IgD-negative memory B cell (primary cell): ENCODE measurements around the gene RIOK1. TPM values are rescaled to one million over a fixed set of nuclear protein-coding genes. Genes with fewer than 3 reads are reported as not detected.

ENCODE experiments used
- H3K27ac Mint-ChIP-seq, 3 donors: one replicate each; pipeline ENCODE4 v1.8.0; 2020 to 2022; ENCODE audit warnings: mild to moderate bottlenecking in 3 of 3, mixed read lengths in 3 of 3, moderate library complexity in 1 of 3
- H3K27me3 Mint-ChIP-seq: one replicate; pipeline ENCODE4 v1.8.0; 2021; ENCODE audit warnings: mixed read lengths
- H3K36me3 Mint-ChIP-seq: one replicate; pipeline ENCODE4 v1.8.0; 2020; ENCODE audit warnings: mild to moderate bottlenecking, mixed read lengths
- H3K4me1 Mint-ChIP-seq, 3 donors: one replicate each; pipeline ENCODE4 v1.8.0; 2020 to 2022; ENCODE audit warnings: mixed read lengths in 3 of 3, mild to moderate bottlenecking in 1 of 3
- H3K4me3 Mint-ChIP-seq, 4 donors: one replicate each; pipeline ENCODE4 v1.8.0; 2020 to 2022; ENCODE audit warnings: mild to moderate bottlenecking in 4 of 4, mixed read lengths in 4 of 4, moderate library complexity in 3 of 4
- H3K9me3 Mint-ChIP-seq, 3 donors: one replicate each; pipeline ENCODE4 v1.8.0; 2020 to 2021; ENCODE audit warnings: mixed read lengths in 3 of 3, mild to moderate bottlenecking in 1 of 3
- polyA plus RNA-seq: library from polyadenylated mRNA; unstranded; fragments of 300-500 nt; fragmentation: Illumina TruSeq; gene quantifications from one replicate; pipeline ENCODE4 v1.2.3, GENCODE V29; 2021

The RIOK1 gene
- polyA plus RNA-seq, 1 donor from 2014 or later, result 17.7 TPM

GRCh38 chr6:7421066-7421465 is 31.5 kb downstream of the RIOK1 start:
- Mint-ChIP-seq H3K27me3 (no peaks in the 10 kb centered on the region), H3K4me1 (no peaks in the 10 kb centered on the region), H3K9me3 (no peaks in the 10 kb centered on the region), H3K27ac (no peak overlapping the region), H3K4me3 (no peak overlapping the region), H3K36me3 (peaks cover 8% of the 10 kb centered on the region)

DNA sequence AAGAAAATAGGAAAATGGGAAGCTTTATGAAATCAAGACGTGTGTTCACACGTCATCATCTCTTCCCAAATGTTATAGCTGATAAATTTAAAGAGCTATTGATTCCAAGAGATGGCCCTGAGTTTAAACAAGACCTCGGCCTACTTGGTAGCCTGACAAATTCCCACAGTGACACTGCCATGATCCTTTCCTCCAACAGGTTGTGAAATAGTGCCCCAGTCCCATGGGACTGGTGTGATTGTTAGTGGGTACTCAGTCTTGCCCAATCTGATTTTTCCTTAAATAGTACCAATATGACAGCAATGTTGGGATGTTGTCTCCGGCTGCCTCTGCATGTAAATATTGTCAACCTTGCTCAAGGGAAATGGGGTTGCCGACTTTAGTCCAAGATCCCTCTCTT is 34.5 kb downstream of the RIOK1 start:
- H3K9me3 Mint-ChIP-seq, result no peaks in the 10 kb centered on the region
- H3K4me3 Mint-ChIP-seq, result no peak overlapping the region
- peaks cover 2% of the 10 kb centered on the region for H3K36me3 Mint-ChIP-seq
- H3K27me3 Mint-ChIP-seq, result no peaks in the 10 kb centered on the region
- no peak overlapping the region for H3K27ac Mint-ChIP-seq
- H3K4me1 Mint-ChIP-seq, result no peaks in the 10 kb centered on the region

GRCh38 chr6:7424967-7425807 is 35.6 kb downstream of the RIOK1 start:
- Mint-ChIP-seq H3K27ac (no peak overlapping the region), H3K27me3 (peaks cover 2% of the 10 kb centered on the region), H3K9me3 (no peaks in the 10 kb centered on the region), H3K36me3 (peaks cover 2% of the 10 kb centered on the region), H3K4me3 (no peak overlapping the region), H3K4me1 (no peaks in the 10 kb centered on the region)

DNA sequence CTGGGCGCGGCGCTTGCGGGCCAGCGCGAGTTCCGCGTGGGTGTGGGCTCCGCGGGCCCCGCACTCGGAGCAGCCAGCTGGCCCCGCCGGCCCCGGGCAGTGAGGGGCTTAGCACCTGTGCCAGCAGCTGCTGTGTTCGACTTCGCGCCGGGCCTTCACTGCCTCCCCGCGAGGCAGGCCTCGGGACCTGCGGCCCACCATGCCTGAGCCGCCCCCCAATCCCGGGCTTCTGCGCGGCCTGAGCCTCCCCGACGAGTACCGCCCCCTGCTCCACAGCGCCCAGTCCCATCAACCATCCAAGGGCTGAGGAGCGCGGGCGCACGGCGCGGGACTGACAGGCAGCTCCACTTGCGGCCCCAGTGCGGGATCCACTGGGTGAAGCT is 36.2 kb downstream of the RIOK1 start:
- peaks cover 2% of the 10 kb centered on the region for H3K36me3 Mint-ChIP-seq
- H3K9me3 Mint-ChIP-seq, result no peaks in the 10 kb centered on the region
- no peak overlapping the region for H3K4me3 Mint-ChIP-seq
- H3K27me3 Mint-ChIP-seq, result peaks cover 3% of the 10 kb centered on the region
- no peak overlapping the region for H3K27ac Mint-ChIP-seq
- peaks cover 0 to 2% (median 0%) of the 10 kb centered on the region in 3 donors for H3K4me1 Mint-ChIP-seq

- H3K27me3 Mint-ChIP-seq, result peaks cover 3% of the 10 kb centered on the region
- H3K9me3 Mint-ChIP-seq, result no peaks in the 10 kb centered on the region
- peaks cover 4 to 8% (median 6%) of the 10 kb centered on the region in 3 donors for H3K4me1 Mint-ChIP-seq
- H3K4me3 Mint-ChIP-seq, result peak overlapping the region in 1 of 4 donors; percentile 23
- no peaks in the 10 kb centered on the region for H3K36me3 Mint-ChIP-seq
- no peak overlapping the region for H3K27ac Mint-ChIP-seq
These were observed 37.0 kb downstream of the RIOK1 start for GRCh38 chr6:7426447-7427169.

DNA sequence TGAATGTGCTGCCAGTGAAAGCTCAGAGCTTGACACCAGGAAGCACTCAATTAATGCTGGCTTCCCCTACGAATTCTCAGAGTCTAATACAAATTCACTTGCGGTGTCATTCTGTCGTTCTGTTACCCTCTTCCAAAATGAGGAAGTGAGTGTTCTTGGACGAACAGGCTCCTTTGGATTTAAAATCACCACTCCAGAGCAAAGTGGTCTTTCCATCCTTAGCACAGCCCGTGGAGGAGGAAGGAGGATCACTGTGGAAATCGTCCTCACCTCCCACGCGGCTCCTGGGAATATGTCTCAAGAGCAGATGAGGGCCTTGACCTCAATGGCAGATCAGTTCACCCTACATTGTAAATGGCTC is 41.7 kb downstream of the RIOK1 start:
- H3K36me3 Mint-ChIP-seq, result peaks cover 7% of the 10 kb centered on the region
- H3K27me3 Mint-ChIP-seq, result peaks cover 3% of the 10 kb centered on the region
- H3K4me3 Mint-ChIP-seq, result peak overlapping the region in 1 of 4 donors; percentile 49
- H3K27ac Mint-ChIP-seq, result no peak overlapping the region
- peaks cover 0 to 8% (median 3%) of the 10 kb centered on the region in 3 donors for H3K9me3 Mint-ChIP-seq
- peaks cover 5 to 20% (median 12%) of the 10 kb centered on the region in 3 donors for H3K4me1 Mint-ChIP-seq

DNA sequence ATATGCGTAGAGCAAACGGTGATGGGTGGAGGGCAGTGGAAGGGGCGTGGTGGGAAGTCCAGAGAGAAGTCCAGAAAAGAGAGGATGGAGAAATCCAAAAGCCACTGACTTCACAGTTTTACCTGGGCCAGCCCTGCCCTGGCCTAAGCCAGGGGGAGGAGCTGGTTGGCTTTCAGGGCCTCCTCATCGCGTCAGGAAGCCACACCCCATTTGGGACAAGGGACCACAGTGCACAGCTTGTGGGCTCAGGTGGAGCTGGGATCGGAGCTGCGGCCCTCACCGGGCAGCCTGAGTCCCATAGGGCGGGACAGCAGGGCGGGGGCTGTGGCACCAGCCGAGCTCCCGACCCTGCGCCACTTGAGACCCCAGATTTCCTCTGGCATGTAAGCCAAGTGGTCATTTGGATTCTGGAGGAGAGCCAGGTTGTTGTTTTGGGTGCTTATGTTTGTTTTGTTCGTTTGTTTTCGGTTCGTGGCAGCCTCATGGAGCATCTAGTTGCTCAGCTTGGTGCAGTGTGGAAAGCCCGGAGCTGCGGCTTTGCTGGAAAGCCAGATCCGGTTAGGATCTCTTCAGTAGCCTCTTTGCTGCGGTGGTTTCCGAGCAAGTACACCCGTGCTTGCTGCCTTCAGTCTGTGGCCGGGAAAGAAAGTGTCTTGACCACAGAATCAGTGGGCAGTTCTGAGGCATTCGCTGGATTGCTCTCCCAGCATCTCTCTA is 42.2 kb downstream of the RIOK1 start:
- Mint-ChIP-seq H3K36me3 (peaks cover 7% of the 10 kb centered on the region), H3K4me3 (peak overlapping the region in 1 of 4 donors; percentile 5), H3K27me3 (peaks cover 3% of the 10 kb centered on the region), H3K9me3 (peaks cover 0 to 8% (median 3%) of the 10 kb centered on the region in 3 donors), H3K4me1 (peaks cover 5 to 20% (median 12%) of the 10 kb centered on the region in 3 donors), H3K27ac (no peak overlapping the region)

DNA sequence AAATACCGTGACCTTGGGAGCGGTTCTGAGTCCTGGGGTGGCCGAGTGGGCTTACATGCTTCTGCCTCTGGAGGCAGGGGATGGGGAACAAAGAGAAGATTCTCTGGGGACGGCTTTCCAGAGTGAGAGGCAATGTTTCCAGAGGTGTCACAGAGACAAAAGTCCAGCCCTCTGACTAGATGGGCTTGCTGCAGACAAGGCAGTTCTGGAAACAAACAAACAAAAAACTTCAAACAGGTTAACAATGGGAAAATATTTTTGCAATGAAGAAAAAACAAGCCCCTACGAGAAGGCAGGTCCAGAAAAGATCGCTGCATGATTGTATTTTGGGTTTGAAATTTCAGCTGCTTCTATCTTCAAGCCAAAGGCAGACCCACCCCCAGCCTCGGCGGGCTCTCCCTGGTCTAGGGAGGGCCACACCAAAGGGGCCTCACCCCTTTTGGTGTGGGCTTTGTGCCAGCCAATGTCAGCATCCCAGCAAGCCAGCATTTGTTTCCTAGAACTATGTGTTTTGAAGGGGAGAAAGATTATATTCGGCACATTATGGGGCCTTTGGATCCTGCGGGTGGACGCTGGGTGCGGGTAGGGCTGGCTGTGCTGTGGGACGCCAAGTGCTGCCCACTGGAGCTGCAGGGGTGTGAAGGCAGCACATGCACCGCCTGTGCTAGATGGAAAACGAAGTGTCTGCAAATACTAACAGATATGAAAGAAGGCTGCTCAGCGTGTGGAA is 42.9 kb downstream of the RIOK1 start:
- Mint-ChIP-seq H3K27ac (no peak overlapping the region), H3K27me3 (peaks cover 3% of the 10 kb centered on the region), H3K9me3 (peaks cover 0 to 8% (median 3%) of the 10 kb centered on the region in 3 donors), H3K4me3 (no peak overlapping the region), H3K4me1 (peaks cover 7 to 20% (median 12%) of the 10 kb centered on the region in 3 donors), H3K36me3 (peaks cover 7% of the 10 kb centered on the region)

DNA sequence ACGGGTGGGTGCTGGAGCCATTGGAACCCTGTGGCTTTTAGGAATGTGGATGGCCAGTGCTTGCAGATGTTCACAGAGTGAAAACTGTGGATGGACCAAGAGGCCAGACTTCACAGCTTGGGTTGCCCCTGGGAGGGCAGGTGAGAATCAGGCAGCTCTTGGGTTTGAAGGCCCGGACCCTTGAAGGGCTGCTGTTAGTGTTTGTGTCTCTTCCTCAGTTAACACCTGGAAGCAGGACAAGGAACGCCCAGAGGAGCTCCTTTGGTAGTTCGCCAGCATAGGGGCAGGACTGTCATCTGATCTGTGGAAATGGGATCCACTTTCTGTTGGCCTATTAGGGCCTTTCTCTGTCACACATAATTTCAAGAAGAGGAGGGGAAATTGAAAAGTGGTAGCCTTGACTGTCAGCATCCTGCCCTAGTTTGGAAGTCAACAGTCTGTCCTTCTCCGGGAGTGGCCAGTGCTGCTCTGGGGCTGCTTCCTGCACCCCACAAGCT is 43.6 kb downstream of the RIOK1 start:
- no peak overlapping the region for H3K27ac Mint-ChIP-seq
- no peak overlapping the region for H3K4me3 Mint-ChIP-seq
- peaks cover 0 to 10% (median 3%) of the 10 kb centered on the region in 3 donors for H3K9me3 Mint-ChIP-seq
- H3K4me1 Mint-ChIP-seq, result peaks cover 7 to 20% (median 15%) of the 10 kb centered on the region in 3 donors
- peaks cover 7% of the 10 kb centered on the region for H3K36me3 Mint-ChIP-seq
- peaks cover 3% of the 10 kb centered on the region for H3K27me3 Mint-ChIP-seq

GRCh38 chr6:7434672-7435071 is 45.1 kb downstream of the RIOK1 start:
- Mint-ChIP-seq H3K27ac (no peak overlapping the region), H3K27me3 (peaks cover 3% of the 10 kb centered on the region)

DNA sequence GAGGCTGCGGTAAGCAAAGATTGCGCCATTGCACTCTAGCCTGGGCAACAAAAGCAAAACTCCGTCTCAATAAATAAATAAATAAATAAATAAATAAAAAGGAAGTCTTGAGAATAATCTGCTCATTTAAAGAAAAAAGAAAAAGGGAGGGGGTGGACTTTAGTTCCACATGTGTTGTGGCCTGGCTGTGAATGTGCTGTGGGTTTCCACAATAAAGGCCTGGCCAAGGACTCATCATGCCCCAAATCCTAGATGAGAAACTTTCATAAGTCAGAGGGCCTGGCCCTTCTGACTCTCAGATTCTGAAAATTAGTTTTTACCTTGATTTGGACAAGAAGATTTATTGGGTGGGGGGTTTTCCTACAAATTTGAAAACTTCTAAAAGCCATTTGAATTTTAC is 48.4 kb downstream of the RIOK1 start:
- Mint-ChIP-seq H3K27me3 (no peaks in the 10 kb centered on the region), H3K27ac (peak overlapping the region in 1 of 3 donors; percentile 67), H3K4me1 (peaks cover 24 to 29% (median 26%) of the 10 kb centered on the region in 3 donors), H3K4me3 (peak overlapping the region in 1 of 4 donors; percentile 23), H3K9me3 (peaks cover 0 to 16% (median 3%) of the 10 kb centered on the region in 3 donors), H3K36me3 (peaks cover 7% of the 10 kb centered on the region)

More at GRCh38 chr6:7434672-7435071, 45.1 kb downstream of the RIOK1 start:
- Mint-ChIP-seq H3K9me3 (peaks cover 0 to 10% (median 3%) of the 10 kb centered on the region in 3 donors), H3K4me1 (peaks cover 17 to 31% (median 25%) of the 10 kb centered on the region in 3 donors), H3K36me3 (peaks cover 7% of the 10 kb centered on the region), H3K4me3 (no peak overlapping the region)

DNA sequence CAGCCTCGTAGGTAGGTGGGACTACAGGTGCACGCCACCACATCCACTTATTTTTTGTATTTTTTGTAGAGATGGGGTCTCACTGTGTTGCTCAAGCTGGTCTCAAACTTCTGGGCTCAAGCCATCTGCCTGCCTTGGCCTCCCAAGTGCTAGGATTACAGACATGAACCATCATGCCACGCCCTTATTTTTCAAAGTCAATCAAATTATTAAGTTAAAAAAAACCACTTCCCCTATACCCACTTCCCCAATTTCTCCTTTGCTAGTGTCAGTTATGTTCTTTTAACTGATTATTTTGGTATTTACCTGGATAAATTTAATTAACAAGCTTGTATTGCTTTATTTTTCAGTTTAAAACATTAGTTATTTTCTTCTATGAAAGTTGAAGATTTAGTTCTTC is 49.6 kb downstream of the RIOK1 start:
- peaks cover 24 to 29% (median 25%) of the 10 kb centered on the region in 3 donors for H3K4me1 Mint-ChIP-seq
- peaks cover 7% of the 10 kb centered on the region for H3K36me3 Mint-ChIP-seq
- H3K27ac Mint-ChIP-seq, result peak overlapping the region; percentile 23 to 95 (median 45)
- peaks cover 0 to 17% (median 3%) of the 10 kb centered on the region in 3 donors for H3K9me3 Mint-ChIP-seq
- no peaks in the 10 kb centered on the region for H3K27me3 Mint-ChIP-seq
- peak overlapping the region; percentile 12 to 89 (median 65) for H3K4me3 Mint-ChIP-seq

DNA sequence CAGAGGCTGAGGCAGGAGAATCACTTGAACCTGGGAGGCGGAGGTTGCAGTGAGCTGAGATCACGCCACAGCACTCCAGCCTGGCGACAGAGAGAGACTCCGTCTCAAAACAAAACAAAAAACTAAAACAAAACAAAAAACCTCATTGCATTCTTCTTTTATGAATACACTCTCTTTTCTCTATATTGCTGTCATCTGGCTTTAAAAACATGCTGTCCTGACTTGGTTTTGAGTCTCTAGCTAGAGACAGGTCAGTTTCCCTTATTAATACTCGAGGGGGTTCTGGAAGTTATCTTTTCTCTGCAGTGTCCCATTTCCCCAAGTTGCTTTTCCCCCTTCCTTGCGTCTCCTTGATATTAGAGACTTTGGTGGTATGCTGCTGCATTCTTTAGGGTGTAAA is 50.9 kb downstream of the RIOK1 start:
- peaks cover 23 to 29% (median 25%) of the 10 kb centered on the region in 3 donors for H3K4me1 Mint-ChIP-seq
- peak overlapping the region in 1 of 3 donors; percentile 4 for H3K27ac Mint-ChIP-seq
- no peaks in the 10 kb centered on the region for H3K27me3 Mint-ChIP-seq
- peaks cover 5% of the 10 kb centered on the region for H3K36me3 Mint-ChIP-seq
- H3K4me3 Mint-ChIP-seq, result peak overlapping the region in 2 of 4 donors; percentile 1 to 42
- peaks cover 0 to 14% (median 3%) of the 10 kb centered on the region in 3 donors for H3K9me3 Mint-ChIP-seq
